Upper lobe of left lung (tissue), 4 donors: ENCODE data around the gene IL1RL2.

Experiments used
- CTCF ChIP-seq, 6 experiments: fragments of 450-650 bp in 4 of 6; fragments of 200-600 bp in 2 of 6; sonication (generic) in 2 of 6; IDR thresholded peaks; one replicate each; pipeline ENCODE4 v1.5.1; 2016 to 2019; ENCODE audit warnings: antibody characterized with exemption in 6 of 6
- POLR2A ChIP-seq, 4 donors: fragments of 450-650 bp; IDR thresholded peaks; one replicate each; pipeline ENCODE4 v1.5.1; 2016 to 2017; ENCODE audit warnings: antibody characterized with exemption in 4 of 4, mild to moderate bottlenecking in 2 of 4

GRCh38 chr2:102256276-102256675, 69.5 kb downstream of the IL1RL2 start:
- TF ChIP-seq POLR2A (IDR thresholded peaks at IDR 0.05) (no peak), CTCF (IDR thresholded peaks at IDR 0.05) (no peak)
